HG02938 (cell line): Measurements from ENCODE around the gene IFT80.

Experiments
- ATAC-seq: cut with Tn5 transposase; IDR thresholded peaks from one replicate; pipeline ENCODE4 v1.9.1; 2021; ENCODE audit warnings: mild to moderate bottlenecking, moderate library complexity; ENCODE audit not compliant: unreplicated experiment

The IFT80 gene

DNA sequence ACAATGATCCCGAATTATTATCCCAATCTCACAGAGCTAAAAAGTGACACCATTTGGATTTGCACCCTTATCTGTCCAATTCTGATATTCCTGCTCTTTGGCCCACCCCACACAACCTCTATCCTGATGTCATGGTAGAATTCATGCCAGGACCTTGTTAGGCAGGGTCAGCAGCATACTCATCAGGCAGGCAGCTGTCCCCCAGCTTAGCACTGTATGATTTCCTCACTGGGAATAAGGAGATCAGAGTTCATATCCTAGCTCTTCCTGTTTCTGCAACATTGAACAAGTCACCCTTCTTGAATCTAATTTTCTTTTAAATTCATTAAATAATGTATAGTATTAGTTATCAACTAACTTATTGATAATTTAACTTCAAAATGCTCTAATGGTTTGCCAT, 185.8 kb downstream of the IFT80 start:
- no peak for ATAC-seq

DNA sequence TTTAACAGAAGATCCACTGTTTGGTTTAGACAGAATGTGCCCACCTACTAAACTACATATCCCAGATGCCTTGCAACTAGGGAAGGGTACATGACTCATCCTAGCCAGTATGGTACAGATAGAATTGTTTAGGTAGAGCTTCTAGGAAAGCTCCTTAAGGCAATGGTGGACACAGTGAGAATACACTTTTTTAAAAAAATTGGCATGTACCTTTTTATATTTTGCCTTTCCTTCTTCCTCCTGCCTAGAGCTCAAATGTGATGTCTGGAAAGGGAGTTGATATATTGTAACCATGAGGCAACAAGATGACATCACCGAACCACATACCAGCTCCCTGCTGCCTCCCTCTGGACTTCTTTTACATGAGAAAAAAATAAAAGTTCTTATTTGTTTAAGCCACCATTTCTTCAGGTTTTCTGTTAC, 188.2 kb downstream of the IFT80 start:
- peak; percentile 65 for ATAC-seq

DNA sequence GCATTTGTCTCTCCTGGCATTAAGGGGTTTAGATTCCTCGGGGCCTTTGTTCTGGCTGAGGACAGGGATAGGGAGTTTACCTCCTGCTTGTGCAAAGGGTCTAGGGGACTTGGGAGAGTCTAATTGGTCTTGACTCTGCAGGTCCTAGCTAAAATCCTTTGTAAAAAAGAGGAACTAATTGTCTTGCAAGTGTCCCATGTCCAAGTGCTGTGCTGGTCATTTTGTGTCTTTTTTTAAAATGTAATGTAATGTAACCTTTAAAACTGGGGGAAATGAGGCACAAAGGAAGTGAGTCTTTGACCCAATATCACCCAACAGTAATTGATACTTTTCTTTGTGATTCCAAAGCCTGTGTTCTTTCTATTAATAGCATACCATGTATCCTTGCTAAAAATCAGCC, 188.7 kb downstream of the IFT80 start:
- ATAC-seq, result no peak
